ENCODE results near the gene HUNK.

DNA sequence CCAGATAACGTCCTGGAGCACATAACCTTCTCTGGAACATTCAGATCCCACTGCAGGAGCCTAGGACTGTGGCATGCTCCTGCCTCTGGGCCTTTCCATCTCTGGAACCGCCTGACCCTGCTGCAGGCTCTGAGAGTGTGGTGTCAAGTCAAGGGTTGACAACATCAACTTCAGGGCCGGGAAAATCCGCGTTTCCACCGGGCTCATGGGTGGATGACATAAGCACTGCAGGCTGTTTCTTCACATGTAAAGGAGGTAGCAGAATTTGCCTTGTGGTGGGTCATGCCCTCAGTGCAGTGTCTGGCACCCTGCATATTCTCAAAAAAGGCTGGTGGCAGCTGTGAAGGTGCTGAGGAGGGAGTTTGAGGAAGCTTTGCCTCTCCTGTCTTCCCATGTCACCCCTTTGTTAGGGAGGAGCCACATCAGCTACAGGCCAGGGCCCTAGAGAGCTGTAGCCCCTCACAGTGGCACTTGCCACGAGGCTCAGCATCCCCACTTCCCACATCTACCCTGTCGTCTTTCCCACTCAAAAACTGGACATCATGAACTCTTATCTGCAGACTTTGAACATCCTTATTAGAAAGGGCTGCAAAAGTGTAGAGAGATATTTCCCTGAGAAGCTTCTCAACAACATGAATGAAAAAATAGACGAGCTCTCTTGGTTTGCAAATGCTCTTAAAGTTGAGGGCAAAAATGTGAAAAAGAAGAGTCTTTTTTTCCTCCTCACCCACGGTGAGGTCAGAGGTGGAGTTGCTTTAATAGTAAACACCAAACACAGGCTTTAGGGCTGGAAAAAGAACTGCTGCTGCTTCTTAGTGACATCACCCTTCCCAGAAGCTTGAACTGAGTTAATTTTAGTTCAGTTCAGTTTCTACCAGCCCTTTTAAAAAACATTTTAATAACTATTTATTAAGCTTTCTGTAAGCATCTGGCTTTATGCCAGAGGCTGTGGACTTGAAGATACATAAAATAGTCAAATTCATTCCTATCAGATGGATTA is 121.3 kb downstream of the HUNK start:
- TF ChIP-seq EZH2phosphoT487 (IDR thresholded peaks at IDR 0.05; ENCODE audit: insufficient read depth, low read depth) (no peak), EZH2 (IDR thresholded peaks at IDR 0.05; ENCODE audit: insufficient read depth, poor library complexity, severe bottlenecking) (no peak)
